ENCODE results near the gene CHST9. TPM values are rescaled to one million over a fixed set of nuclear protein-coding genes. Genes with fewer than 3 reads are reported as not detected.
"Not testable (repeated sequence)": the region's sequence is repeated elsewhere in the genome, so short reads cannot be mapped to it uniquely, and the experiment has no call there.

Gene CHST9
- total and polyA plus RNA-seq, 2 donors (not counting 3 experiments of a cell fraction or from before 2014, with no cell fraction given) = not detected

DNA sequence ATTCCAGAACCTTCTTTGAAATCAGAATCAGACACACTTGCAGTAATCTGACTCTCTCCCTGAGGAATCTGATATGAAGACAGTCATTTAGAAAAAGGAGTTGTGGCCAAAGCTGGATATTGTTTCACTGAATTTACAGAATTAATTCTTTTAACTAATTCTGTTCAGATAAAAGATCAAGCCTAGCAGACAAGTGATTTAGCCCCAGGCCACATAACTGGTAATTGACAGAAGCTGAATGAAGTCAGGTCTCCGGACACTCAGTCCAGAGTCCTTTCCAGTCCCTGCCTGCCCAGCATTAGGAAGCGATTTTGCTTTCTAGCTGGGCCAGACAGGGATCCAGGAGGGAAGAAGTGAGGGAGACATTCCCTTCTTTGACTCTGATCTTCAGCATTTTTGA is 208.9 kb downstream of the CHST9 start:
- no peak overlapping the region for H3K4me3 ChIP-seq (replicated peaks in 1 of 3; ENCODE audit: insufficient read depth in 1 of 3, low read depth in 1 of 3, low read length in 3 of 3)
- no peak overlapping the region for H3K27ac ChIP-seq (ENCODE audit: insufficient read depth, low read depth, low read length)
- BruUV-seq (replicated peaks) = no TSS peak
- H2AFZ ChIP-seq (ENCODE audit: low read depth, low read length) = no peak overlapping the region
- dilution Hi-C loops (cut with MboI; ENCODE audit: extremely low pct_ligation_motif_present, low sequenced_read_pairs) = no loop called here
- no peaks in the 10 kb centered on the region for H3K9me1 ChIP-seq (replicated peaks; ENCODE audit: control insufficient read depth, extremely low read depth, insufficient read depth, low read length)
- ChIA-PET CTCF (no interaction called here), POLR2A (no interaction called here)
- H3K4me1 ChIP-seq (ENCODE audit: control insufficient read depth, extremely low read depth, insufficient read depth, low read length) = no peaks in the 10 kb centered on the region
- H3K4me2 ChIP-seq (ENCODE audit: insufficient read depth, low read length) = no peak overlapping the region
- FAIRE-seq (no peak), DNase-seq (ENCODE audit: low read depth, low spot score) (no peak)
- no peak overlapping the region for H3K9ac ChIP-seq (replicated peaks; ENCODE audit: extremely low read depth, insufficient read depth, low read length)
- intact Hi-C loops (cut with micrococcal nuclease) = no loop called here
- no peaks in the 10 kb centered on the region for H4K20me1 ChIP-seq (replicated peaks; ENCODE audit: control insufficient read depth, extremely low read depth, insufficient read depth, low read length)
- TF ChIP-seq JUN (IDR thresholded peaks at IDR 0.05; ENCODE audit: borderline replicate concordance, insufficient read depth, insufficient read length, low read depth) = no peak
- TF ChIP-seq, protein P1, sequence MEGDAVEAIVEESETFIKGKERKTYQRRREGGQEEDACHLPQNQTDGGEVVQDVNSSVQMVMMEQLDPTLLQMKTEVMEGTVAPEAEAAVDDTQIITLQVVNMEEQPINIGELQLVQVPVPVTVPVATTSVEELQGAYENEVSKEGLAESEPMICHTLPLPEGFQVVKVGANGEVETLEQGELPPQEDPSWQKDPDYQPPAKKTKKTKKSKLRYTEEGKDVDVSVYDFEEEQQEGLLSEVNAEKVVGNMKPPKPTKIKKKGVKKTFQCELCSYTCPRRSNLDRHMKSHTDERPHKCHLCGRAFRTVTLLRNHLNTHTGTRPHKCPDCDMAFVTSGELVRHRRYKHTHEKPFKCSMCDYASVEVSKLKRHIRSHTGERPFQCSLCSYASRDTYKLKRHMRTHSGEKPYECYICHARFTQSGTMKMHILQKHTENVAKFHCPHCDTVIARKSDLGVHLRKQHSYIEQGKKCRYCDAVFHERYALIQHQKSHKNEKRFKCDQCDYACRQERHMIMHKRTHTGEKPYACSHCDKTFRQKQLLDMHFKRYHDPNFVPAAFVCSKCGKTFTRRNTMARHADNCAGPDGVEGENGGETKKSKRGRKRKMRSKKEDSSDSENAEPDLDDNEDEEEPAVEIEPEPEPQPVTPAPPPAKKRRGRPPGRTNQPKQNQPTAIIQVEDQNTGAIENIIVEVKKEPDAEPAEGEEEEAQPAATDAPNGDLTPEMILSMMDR (IDR thresholded peaks at IDR 0.05; ENCODE audit: extremely low read depth in 1 of 2, insufficient read depth in 1 of 2, low read depth in 1 of 2, low read length in 2 of 2) = no peak
- no peak for TF ChIP-seq MYC (IDR thresholded peaks at IDR 0.05; ENCODE audit: low read depth, low read length)
- TF ChIP-seq POLR2AphosphoS5 (IDR thresholded peaks at IDR 0.05; ENCODE audit: insufficient read depth, low read depth, low read length) = no peak
- TF ChIP-seq GATA2 (IDR thresholded peaks at IDR 0.05; ENCODE audit: insufficient read depth, insufficient read length, low read depth, low read length) = no peak
- no peak for TF ChIP-seq POLR2A (IDR thresholded peaks at IDR 0.05; ENCODE audit: low read depth, low read length)
- TF ChIP-seq FOS (IDR thresholded peaks at IDR 0.05; ENCODE audit: borderline replicate concordance, insufficient read depth, low read length) = no peak
- TF ChIP-seq EZH2 (IDR thresholded peaks at IDR 0.05; ENCODE audit: borderline replicate concordance, low read depth, low read length, severe bottlenecking) = no peak
- H3K79me2 ChIP-seq (ENCODE audit: control insufficient read depth, insufficient read depth, low read length) = no peaks in the 10 kb centered on the region
- H3K9me3 ChIP-seq (replicated peaks; ENCODE audit: control insufficient read depth, insufficient read depth, low read length) = no peaks in the 10 kb centered on the region
- H3K27me3 ChIP-seq (ENCODE audit: control insufficient read depth in 2 of 2, insufficient read depth in 2 of 2, low read length in 2 of 2) = no peaks in the 10 kb centered on the region
- no peaks in the 10 kb centered on the region for H3K36me3 ChIP-seq (ENCODE audit: control insufficient read depth in 2 of 2, extremely low read depth in 1 of 2, insufficient read depth in 2 of 2, low read length in 2 of 2)

DNA sequence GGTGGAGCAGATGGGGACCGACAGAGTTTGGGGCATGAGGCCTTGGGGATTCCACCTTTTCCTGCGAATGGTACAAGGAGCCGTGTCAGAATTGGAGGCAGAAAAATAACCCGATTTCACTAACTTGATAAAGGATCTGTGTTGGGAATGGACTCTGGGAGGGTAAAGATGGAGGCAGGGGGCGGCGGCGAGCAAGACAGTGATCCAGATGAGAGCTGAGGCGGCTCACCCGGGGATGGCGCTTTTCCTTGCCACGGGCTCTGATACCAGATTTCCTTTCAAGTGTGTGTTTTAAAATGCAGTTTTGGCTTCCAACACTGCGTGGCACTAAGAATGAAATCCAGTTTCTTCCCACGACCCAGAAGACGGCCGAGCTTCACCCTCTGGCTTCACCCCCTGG is 212.6 kb downstream of the CHST9 start:
- H3K4me2 ChIP-seq (ENCODE audit: insufficient read depth, low read length); CTCF ChIA-PET: not testable (repeated sequence)

More for the DNA sequence above, 212.6 kb downstream of the CHST9 start:
- H3K36me3 ChIP-seq (ENCODE audit: control insufficient read depth in 2 of 2, extremely low read depth in 1 of 2, insufficient read depth in 2 of 2, low read length in 2 of 2); H3K27me3 ChIP-seq (ENCODE audit: control insufficient read depth in 2 of 2, insufficient read depth in 2 of 2, low read length in 2 of 2); DNase-seq (ENCODE audit: low read depth, low spot score); H3K9me3 ChIP-seq (replicated peaks; ENCODE audit: control insufficient read depth, insufficient read depth, low read length); H3K79me2 ChIP-seq (ENCODE audit: control insufficient read depth, insufficient read depth, low read length); FAIRE-seq; BruUV-seq (replicated peaks); H3K4me1 ChIP-seq (ENCODE audit: control insufficient read depth, extremely low read depth, insufficient read depth, low read length); H2AFZ ChIP-seq (ENCODE audit: low read depth, low read length); POLR2A ChIA-PET; H3K9ac ChIP-seq (replicated peaks; ENCODE audit: extremely low read depth, insufficient read depth, low read length); H3K9me1 ChIP-seq (replicated peaks; ENCODE audit: control insufficient read depth, extremely low read depth, insufficient read depth, low read length); dilution Hi-C loops (cut with MboI; ENCODE audit: extremely low pct_ligation_motif_present, low sequenced_read_pairs); intact Hi-C loops (cut with micrococcal nuclease); H4K20me1 ChIP-seq (replicated peaks; ENCODE audit: control insufficient read depth, extremely low read depth, insufficient read depth, low read length); H3K4me3 ChIP-seq (replicated peaks in 1 of 3; ENCODE audit: insufficient read depth in 1 of 3, low read depth in 1 of 3, low read length in 3 of 3); H3K27ac ChIP-seq (ENCODE audit: insufficient read depth, low read depth, low read length): not testable (repeated sequence)

Data from endothelial cell of umbilical vein (primary cell).